NCI-H2171 treated with DMSO at 0.1 percent for 48 hours (cell line): ENCODE data around the gene KIN.
"Not testable (repeated sequence)": the region's sequence is repeated elsewhere in the genome, so short reads cannot be mapped to it uniquely, and the experiment has no call there.

Experiments used
- DNase-seq: peaks from one replicate; lab custom pipeline; 2025; lab: John Stamatoyannopoulos, UW

The KIN gene

GRCh38 chr10:7734821-7735220 lies 53.0 kb downstream of the KIN start:
- no peak for DNase-seq

- DNase-seq: no peak
Measured at GRCh38 chr10:7722927-7723529, 64.8 kb downstream of the KIN start.

GRCh38 chr10:7720478-7720877 lies 67.3 kb downstream of the KIN start:
- no peak for DNase-seq

GRCh38 chr10:7718685-7719084 lies 69.1 kb downstream of the KIN start:
- no peak for DNase-seq

GRCh38 chr10:7717767-7718166 lies 70.0 kb downstream of the KIN start:
- DNase-seq: no peak

GRCh38 chr10:7715515-7715914 lies 72.3 kb downstream of the KIN start:
- DNase-seq: no peak

GRCh38 chr10:7711075-7711474 lies 76.7 kb downstream of the KIN start:
- not testable (repeated sequence) for DNase-seq

GRCh38 chr10:7710446-7710845 lies 77.3 kb downstream of the KIN start:
- no peak for DNase-seq

- DNase-seq: no peak
Measured at GRCh38 chr10:7708832-7709231, 79.0 kb downstream of the KIN start.

GRCh38 chr10:7707858-7708622 lies 79.8 kb downstream of the KIN start:
- no peak for DNase-seq

GRCh38 chr10:7707102-7707501 lies 80.7 kb downstream of the KIN start:
- DNase-seq: no peak

GRCh38 chr10:7706534-7707073 lies 81.2 kb downstream of the KIN start:
- no peak for DNase-seq

GRCh38 chr10:7705341-7705740 lies 82.5 kb downstream of the KIN start:
- no peak for DNase-seq

GRCh38 chr10:7704071-7705016 lies 83.4 kb downstream of the KIN start:
- DNase-seq: no peak

GRCh38 chr10:7703140-7703539 lies 84.7 kb downstream of the KIN start, which contains the start of gene ITIH2:
Gene ITIH2, plus strand, starts transcription at chr10:7703316. Its CDS starts 119 bp downstream, at chr10:7703435.
- no peak for DNase-seq

- no peak for DNase-seq
Measured at GRCh38 chr10:7702288-7702812, 85.4 kb downstream of the KIN start.

- DNase-seq: no peak
Measured at GRCh38 chr10:7701158-7701742, 86.5 kb downstream of the KIN start.
